Measurements from ENCODE around the gene SYNM.

GRCh38 chr15:99097441-99098410 lies 7.2 kb upstream of the SYNM start:
- TF ChIP-seq CTCF (IDR thresholded peaks at IDR 0.05; ENCODE audit: poor library complexity, severe bottlenecking) (no peak), EP300 (conservative IDR thresholded peaks at IDR 0.05; ENCODE audit: poor library complexity, severe bottlenecking) (no peak), EZH2 (IDR thresholded peaks at IDR 0.05; ENCODE audit: borderline replicate concordance, insufficient read depth, low read length, poor library complexity, severe bottlenecking) (no peak), REST (IDR thresholded peaks at IDR 0.05; ENCODE audit: borderline replicate concordance) (no peak)
